Dedifferentiated amniotic fluid mesenchymal stem cell (primary cell): ENCODE measurements around the gene ARFIP1.
"Not testable (repeated sequence)": the region's sequence is repeated elsewhere in the genome, so short reads cannot be mapped to it uniquely, and the experiment has no call there.

Experiments
- DNase-seq: peaks from one replicate; pipeline ENCODE4 v3.0.0-alpha.2; 2016; ENCODE audit errors: extremely low spot score

ARFIP1 gene

DNA sequence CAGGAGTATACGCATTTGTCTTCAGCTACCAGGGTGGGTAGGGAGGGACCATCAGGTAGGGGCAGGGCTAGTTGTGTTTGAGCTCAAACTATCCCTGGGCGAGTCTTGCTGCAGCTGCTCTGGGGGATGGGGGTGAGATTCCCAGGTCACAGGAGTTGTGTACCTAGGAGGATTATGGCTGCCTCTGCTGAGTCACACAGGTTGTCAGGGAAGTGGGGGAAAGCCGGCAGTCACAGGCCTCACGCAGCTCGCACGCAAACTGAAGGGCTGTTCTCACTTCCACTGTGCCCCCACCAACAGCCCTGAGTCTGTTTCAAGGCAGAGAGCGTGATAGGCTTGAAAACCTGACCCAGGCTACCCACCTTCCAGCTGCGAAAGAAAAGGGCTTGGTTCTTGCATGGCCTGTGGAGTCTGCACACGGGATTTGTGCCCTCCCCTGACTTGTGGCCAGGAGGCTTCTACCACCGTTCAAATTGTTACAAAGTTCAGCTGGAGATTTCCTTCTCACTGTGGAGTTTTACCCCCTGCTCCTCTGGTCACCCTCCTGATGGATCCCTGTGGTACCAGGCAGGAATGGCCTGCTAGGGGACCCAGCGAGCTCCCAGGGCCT is 63.8 kb downstream of the ARFIP1 start:
- no peak for DNase-seq

DNA sequence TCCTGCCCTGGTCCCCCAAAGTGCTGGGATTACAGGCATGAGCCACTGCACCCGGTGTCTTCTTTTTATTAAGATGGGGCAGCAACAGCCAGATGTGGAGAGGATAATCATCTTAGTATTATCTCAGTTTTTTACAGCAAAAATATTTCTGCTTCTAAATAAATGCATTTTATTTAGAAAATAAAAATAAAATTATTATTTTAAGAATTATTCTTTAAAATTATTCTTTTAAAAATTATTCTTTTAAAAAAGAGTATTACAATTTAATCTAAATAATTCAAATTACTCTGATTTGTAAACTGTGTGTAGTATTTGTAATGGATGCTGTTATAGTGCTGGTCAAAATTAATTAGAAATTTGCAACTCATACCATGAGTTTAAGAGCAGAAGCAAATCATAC is 67.6 kb downstream of the ARFIP1 start:
- DNase-seq: no peak

DNA sequence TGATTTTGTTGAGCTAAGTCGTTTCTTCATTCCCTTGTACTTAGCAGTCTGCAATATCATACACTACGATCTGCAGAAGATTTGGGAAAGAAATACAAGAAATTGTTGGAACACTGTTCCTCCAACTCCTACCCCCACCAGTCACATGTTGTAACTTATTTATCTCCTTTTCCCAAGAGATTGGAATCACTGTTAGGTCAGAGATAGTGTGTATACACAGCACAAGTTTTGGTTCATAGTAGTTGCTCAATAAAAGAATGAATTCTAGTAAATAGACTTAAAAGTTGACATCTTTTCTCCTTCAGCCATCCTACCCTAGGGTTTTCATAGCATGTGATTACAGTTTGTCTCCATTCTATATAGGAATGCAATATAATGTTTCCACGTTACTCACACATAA is 68.8 kb downstream of the ARFIP1 start:
- DNase-seq: no peak

DNA sequence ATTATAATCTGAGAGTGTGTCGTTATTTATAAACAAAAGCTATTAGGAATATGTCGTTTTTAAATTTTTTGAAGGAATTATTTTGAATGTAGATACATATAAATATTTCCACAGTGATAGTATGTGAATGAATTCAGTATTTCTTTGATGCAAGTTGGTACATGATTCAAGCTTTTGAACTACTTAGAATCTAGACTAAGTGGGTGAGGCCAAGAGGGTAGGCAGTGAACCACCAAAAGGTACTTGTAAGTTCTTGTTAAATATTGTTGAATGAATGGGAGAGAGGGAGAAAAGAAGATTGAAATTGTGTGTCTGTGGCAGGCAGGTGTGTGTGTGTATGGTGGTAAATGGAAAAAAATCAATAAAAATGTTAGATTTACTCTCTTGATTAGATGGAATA is 69.6 kb downstream of the ARFIP1 start:
- DNase-seq: no peak

DNA sequence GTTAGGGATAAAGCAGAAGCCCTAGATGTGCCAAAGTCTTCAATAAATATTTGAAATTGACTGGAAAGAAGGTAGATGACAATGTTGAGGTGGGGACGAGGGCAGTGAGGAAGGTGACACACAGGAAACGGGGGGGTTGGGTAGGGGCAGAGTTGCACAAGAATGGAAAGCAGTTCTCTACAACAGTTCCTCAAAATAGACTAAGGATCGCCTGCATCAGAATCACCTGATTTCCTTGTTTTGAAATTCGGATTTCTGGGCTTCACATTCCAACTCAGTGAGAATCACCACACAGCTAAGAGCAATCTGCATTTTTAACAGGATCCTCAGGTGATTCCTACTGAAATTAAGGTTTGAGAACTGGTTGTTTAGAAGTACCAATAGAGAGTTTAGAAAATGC is 70.6 kb downstream of the ARFIP1 start:
- no peak for DNase-seq

DNA sequence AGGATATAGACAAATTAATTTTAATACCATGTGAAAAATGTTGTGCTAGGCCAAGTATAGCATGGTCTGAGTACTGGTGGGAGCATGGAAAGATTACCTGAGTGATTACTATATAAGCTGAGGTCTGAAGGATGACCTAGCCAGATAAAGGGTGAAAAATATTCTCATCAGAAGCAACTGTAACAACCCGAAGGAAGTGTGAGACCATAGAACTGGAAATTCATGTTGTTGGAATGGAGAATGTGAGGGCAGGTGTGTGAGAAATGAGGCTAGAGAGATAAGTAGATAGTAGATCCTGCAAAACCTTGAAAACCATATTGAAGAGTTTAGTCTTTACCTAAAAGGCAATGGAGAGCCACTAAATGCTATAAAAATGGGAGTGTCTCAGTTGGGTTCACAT is 71.5 kb downstream of the ARFIP1 start:
- no peak for DNase-seq

DNA sequence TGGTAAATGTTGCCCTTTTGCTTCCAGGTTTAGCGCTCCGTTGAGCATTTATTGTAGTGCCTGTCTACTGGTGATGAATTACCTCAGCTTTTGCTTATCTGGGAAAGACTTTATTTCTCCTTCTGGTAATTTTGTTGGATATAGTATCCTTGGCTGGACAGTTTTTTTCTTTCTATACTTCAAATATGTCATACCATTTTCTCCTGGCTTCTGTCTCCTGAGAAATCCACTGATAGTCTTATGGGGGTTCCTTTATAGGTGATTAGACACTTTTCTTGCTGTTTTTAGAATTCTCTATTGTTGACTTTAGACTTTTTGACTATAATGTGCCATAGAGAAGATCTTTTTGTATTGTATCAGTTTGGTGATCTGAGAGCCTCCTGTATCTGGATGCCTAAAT is 73.5 kb downstream of the ARFIP1 start:
- no peak for DNase-seq

DNA sequence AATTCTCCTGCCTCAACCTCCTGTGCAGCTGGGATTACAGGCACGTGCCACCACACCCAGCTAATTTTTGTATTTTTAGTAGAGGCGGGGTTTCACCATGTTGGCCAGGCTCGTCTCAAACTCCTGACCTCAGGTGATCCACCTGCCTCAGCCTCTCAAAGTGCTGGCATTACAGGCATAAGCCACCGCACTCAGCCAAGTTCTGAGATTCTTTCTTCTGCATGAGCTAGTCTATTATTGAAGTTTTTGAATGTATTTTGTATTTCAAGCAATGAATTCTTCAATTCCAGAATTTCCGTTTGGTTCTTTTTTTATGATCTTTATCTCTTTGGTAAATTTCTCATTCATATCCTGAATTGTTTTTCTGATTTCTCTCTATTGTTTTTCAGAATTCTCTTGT is 74.3 kb downstream of the ARFIP1 start:
- not testable (repeated sequence) for DNase-seq

DNA sequence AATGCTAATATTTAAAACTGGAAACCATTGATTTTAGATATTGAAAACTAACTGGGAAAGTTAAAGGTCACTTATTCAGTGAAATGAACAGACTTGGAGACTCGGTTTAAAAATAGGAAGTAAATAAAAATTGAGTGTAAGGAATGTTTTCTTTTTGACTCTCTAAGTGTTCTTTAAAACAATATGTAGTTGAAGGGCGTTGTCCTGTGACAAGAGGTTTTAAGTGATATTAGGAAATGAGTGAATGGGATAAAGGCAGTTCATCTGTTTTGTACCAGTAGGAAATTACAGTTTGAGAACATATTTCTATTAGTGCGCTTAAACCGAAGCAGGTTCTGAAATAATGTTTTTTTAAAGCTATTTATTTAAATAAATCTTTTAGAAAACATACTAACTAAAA is 77.2 kb downstream of the ARFIP1 start:
- DNase-seq: no peak

DNA sequence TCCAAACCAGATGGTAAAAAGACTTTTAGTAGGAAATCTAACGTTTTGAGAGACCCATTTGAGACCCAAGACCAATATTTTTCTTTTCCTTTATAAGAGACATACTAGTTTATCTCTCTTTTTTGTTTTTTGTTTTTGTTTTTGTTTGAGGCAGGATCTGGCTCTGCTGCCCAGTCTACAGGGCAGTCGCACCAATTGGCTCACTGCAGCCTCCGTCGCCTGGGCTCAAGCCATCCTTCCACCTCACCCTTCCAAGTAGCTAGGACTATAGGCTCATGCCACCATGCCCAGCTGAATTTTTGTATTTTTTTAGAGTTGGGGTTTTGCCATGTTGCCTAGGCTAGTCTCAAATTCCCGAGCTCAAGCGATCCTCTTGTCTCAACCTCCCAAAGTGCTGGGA is 79.2 kb downstream of the ARFIP1 start:
- no peak for DNase-seq

DNA sequence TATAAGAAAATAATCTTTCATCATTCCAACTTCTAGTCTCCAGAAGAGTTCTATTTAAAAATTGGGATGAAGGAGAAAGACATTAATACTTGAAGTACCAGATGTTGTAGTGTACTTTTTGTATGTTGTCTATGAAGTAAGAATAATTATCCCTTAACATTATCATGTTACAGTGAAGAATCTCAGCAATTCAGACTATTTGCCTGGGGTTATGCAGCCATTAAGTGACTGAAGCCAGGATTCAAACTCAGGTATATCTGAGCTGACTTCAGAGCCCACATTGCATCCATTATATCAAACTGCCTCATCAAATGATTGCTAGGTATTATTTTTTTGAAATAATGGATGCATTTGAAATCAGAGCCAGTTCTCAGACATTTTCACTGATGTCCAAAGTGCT is 80.3 kb downstream of the ARFIP1 start:
- DNase-seq: no peak

DNA sequence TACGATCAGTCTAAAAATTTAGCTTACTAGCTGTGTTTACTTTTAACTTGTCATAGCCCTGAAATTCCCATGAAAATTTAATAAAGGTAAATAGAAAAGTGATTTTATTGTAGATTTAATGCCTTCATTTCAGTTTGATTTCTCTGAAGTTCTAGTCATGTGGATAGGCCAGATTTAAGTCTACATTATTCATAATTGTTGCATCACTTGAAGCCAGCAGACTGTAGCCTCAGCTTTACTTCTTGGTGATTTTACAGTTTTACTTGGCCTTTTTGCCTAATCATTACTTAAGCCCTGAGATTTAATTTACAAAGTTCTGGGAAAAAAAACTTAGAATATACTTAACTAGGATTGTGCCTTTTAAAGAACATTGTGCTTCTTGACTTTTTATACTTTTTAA is 82.9 kb downstream of the ARFIP1 start:
- no peak for DNase-seq

DNA sequence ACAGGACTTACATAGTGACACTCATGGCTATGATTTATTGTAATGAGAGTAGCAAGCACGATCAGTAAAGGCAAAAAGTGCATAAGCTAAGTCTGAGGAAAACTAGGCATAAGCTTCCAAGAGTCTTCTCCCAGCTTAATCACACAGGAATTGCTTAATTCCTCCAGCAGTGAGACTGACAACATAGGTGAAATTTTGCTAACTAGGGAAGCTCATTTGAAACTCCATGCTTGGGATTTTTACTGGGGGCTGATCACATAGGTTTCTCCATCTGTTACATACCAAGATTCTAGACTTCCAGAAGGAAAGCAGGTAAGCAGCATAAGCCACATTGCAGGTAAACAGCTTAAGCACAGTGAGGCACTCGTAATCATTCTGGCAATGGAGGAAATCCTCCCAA is 84.6 kb downstream of the ARFIP1 start:
- no peak for DNase-seq

DNA sequence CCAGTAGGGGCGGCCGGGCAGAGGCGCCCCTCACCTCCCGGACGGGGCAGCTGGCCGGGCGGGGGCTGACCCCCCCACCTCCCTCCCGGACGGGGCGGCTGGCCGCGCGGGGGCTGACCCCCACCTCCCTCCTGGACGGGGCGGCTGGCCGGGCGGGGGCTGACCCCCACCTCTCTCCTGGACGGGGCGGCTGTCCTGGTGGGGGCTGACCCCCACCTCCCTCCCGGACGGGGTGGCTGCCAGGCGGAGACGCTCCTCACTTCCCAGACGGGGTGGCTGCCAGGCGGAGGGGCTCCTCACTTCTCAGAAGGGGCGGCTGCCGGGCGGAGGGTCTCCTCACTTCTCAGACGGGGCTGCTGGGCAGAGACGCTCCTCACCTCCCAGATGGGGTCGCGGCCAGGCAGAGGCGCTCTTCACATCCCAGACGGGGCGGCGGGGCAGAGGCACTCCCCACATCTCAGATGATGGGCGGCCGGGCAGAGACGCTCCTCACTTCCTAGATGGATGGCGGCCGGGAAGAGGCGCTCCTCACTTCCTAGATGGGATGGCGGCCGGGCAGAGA is 86.8 kb downstream of the ARFIP1 start:
- not testable (repeated sequence) for DNase-seq

DNA sequence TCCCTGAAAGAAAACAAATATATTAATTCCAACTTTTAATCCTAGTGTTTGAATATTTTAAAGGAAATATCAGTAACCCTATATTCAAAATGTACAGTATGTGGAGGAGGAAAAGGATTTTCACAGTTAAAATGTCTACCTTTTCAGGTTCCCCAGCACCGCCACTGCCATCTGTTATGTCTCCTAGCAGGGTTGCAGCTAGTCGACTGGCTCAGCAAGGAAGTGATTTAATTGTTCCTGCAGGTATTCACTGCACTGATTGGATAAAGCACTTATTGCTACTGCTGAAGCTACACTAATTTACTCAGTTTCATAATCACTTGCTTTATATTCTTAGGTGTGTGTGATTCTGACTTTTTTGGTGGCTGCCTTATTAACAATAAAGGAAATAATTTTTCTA is 90.9 kb downstream of the ARFIP1 start:
- no peak for DNase-seq

DNA sequence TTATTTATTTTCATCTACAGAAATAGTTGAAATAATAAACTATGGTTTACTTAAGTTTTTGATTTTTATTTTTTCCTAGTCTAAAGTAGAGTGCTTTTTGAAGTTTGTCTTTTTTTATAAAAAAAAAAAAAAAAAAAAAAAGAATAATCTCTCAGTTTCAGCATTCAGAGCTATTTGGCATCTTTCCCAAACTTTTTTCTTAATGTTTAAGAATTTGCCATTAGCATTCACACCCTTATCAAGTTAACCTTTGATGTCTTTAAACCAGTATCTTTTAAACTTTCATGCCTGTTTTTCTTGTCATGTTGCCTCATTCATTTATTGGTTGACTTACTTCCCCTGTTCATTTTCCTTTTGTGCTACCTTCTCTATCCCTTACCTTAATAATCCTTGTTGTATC is 95.5 kb downstream of the ARFIP1 start:
- no peak for DNase-seq

DNA sequence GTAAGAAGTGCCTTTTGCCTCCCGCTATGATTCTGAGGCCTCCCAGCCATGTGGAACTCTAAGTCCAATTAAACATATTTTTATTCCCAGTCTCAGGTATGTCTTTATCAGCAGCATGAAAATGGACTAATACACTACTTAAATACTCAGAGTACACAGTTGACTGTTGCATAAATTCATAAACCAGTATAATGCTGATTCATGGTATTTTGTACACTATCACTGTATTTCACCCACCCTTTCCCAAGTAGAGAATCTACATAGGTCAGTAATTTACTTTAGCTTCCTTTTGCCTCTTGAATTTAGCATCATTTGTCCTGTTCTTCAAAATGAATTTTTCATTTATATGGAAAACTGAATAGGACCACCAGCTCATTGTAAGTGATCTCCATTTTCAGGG is 98.1 kb downstream of the ARFIP1 start:
- no peak for DNase-seq

DNA sequence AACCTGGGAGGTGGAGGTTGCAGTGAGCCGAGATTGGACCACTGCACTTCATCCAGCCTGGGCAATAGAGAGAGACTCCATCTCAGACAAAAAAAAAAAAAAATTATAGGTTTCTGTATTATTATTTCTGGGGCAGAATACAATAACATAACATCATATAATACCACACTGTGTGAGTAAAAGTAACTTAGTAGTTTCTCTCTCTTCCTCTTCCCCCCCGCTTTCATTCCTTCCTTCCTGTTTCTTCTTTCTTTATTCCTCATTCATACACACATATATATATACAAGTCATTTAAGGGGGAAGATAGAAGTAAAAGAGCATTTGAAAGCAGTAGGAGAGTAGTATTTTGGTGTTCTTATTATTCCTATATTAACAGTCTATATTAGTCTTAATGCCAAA is 100.5 kb downstream of the ARFIP1 start:
- DNase-seq: no peak

DNA sequence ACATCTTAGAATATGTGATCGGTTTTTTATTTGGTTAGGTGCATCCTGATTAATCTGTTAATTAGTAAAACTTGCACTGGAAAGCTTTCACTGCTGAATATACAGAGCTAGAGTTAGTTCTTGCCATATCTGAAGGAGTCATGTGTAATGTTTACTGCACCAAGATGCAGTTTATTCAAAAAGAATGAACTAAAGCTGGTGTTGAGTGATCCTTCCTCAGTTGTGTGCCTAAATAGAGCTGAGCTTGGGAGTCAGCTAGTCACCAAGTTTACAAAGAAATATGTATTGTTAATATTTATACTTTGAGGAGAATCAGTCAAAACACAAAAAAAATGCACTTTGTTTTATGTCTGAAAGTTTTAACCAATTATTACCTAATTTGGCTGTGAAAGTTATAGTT is 102.2 kb downstream of the ARFIP1 start:
- no peak for DNase-seq

DNA sequence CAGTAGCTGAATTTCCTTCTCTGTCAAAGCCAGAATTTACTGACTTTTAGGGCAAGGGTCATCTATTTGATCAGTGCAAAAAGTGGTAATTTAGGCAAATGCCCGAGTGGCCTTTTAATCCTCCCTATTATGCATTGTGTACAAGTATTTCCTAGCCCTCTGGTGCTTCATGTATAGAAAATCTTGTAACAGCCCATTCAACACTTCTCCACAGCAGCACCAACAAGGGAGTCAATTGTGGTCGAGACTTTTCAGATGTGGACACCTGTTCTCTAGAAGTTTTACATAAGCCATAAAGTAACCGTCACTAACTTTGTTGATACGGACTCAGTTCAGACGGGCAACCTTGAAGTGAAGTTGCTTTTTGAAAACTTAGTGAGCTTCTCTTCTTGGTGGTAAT is 105.4 kb downstream of the ARFIP1 start:
- DNase-seq: no peak

DNA sequence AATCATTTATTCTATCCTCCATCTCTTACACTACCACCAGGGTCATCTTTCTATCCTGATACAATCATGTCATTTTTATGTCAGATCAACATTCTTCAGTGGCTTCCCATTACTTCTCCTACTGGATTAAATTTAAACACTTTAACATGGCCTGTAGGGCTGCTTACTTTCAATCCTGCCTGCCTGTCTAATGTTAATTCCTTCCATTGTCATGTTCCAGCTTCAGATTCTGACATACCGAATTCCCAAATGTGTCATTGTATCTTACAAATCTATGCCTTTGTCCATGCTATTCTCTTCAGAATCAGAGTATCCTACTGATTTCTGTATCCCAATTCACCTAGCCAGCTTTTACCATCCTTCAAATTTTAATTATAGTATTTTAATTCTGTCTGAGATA is 106.4 kb downstream of the ARFIP1 start:
- DNase-seq: no peak

DNA sequence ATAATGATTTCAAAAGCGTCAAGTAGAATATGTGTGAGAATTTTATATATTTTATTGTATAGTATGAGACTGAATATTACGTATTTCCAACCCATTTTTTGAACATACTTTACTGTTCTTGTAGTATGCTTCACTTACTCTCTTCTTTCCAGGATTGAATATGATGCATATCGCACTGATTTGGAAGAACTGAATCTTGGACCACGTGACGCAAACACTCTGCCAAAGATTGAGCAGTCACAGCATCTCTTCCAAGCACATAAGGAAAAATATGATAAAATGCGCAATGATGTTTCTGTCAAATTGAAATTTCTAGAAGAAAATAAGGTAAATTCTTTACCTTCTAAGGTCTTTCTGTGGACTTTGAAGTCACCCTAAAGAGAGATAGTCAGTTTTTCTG is 108.2 kb downstream of the ARFIP1 start:
- DNase-seq: no peak

DNA sequence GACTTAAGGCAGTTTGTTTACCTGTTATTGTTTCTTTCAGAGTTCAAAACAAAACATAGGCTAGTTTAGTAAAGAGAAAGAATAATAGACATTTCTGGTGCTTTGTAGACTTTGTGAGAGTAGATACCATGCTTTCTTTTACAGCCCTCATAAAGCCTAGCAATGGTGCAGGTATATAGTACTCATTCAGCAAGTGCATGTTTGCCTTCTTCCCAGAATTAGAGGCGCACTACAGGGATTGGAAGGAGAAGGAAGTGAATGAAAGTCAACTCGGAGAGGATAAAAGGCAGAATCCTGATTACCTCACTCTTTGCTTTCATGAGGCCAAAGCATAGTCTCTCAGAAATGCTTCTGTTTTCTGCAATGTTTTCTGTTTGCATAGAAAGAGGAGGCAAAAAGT is 113.2 kb downstream of the ARFIP1 start:
- DNase-seq: no peak

DNA sequence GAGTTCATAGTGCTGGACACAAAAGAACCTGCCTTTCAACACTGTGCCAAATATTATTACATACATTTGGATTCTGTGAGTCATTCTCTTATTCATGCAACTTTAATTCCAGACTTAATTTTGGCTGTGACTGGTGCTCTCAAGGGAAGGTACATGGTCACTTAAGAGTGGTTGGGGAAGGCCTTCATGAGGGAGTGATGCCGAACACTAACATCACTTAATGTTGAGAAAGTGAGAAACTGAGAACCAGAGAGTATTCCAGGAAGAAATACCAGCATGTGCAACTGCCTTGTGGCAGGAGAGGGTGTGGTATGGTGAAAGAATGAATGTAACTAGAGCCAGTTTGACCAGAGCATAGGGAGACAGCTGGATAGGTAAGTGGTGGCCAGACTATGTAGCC is 114.9 kb downstream of the ARFIP1 start:
- DNase-seq: peak; percentile 52
